Activated B cell treated with CpG ODN at 0.5 μM for 24 hours (primary cell): ENCODE data around the gene SLC22A1. TPM values are rescaled to one million over a fixed set of nuclear protein-coding genes. Genes with fewer than 3 reads are reported as not detected.
"Not testable (repeated sequence)": the region's sequence is repeated elsewhere in the genome, so short reads cannot be mapped to it uniquely, and the experiment has no call there.

Experiments
- ATAC-seq: fragments of 200-7000 bp; cut with Tn5 transposase; one replicate; pipeline ENCODE4 v1.10.0; 2021; ENCODE audit warnings: low read depth, mild to moderate bottlenecking, moderate library complexity
- CTCF ChIA-PET: fragments of 350-600 bp; sonication (Branson Sonifier 250); formaldehyde crosslinking; loops from one replicate; lab custom pipeline; 2021; ENCODE audit warnings: antibody characterized with exemption; lab: Charles Lee
- POLR2A ChIA-PET: fragments of 350-600 bp; sonication (Branson Sonifier 250); formaldehyde crosslinking; loops from one replicate; lab custom pipeline; 2021; ENCODE audit warnings: antibody characterized with exemption; lab: Charles Lee
- DNase-seq: peaks from one replicate; pipeline ENCODE4 v3.0.0; 2022
- H3K27ac Mint-ChIP-seq: one replicate; pipeline ENCODE4 v1.8.0; 2020; ENCODE audit warnings: mixed read lengths
- H3K27me3 Mint-ChIP-seq: one replicate; pipeline ENCODE4 v1.8.0; 2021; ENCODE audit warnings: mixed read lengths
- H3K36me3 Mint-ChIP-seq: one replicate; pipeline ENCODE4 v1.8.0; 2021; ENCODE audit warnings: low read depth, mixed read lengths
- H3K4me1 Mint-ChIP-seq: one replicate; pipeline ENCODE4 v1.8.0; 2021; ENCODE audit warnings: mixed read lengths
- H3K4me3 Mint-ChIP-seq: one replicate; pipeline ENCODE4 v1.8.0; 2020; ENCODE audit warnings: mild to moderate bottlenecking, mixed read lengths
- H3K9me3 Mint-ChIP-seq: one replicate; pipeline ENCODE4 v1.8.0; 2020; ENCODE audit warnings: mixed read lengths
- intact Hi-C: fragments of 100-400 bp; cut with micrococcal nuclease; formaldehyde crosslinking; loops from one replicate; pipeline ENCODE4 v1.15.1; 2024
- total RNA-seq: library from RNA; stranded (reverse); gene quantifications from 2 replicates; pipeline ENCODE4 v1.2.3, GENCODE V29; 2022
- TF ChIP-seq, protein P1 (sequence below): fragments of 200-600 bp; IDR thresholded peaks from one replicate; pipeline ENCODE4 v1.8.0; 2022; ENCODE audit warnings: antibody characterized with exemption, mild to moderate bottlenecking

SLC22A1 gene
- total RNA-seq, 1 donor from 2014 or later = 2.8 TPM

DNA sequence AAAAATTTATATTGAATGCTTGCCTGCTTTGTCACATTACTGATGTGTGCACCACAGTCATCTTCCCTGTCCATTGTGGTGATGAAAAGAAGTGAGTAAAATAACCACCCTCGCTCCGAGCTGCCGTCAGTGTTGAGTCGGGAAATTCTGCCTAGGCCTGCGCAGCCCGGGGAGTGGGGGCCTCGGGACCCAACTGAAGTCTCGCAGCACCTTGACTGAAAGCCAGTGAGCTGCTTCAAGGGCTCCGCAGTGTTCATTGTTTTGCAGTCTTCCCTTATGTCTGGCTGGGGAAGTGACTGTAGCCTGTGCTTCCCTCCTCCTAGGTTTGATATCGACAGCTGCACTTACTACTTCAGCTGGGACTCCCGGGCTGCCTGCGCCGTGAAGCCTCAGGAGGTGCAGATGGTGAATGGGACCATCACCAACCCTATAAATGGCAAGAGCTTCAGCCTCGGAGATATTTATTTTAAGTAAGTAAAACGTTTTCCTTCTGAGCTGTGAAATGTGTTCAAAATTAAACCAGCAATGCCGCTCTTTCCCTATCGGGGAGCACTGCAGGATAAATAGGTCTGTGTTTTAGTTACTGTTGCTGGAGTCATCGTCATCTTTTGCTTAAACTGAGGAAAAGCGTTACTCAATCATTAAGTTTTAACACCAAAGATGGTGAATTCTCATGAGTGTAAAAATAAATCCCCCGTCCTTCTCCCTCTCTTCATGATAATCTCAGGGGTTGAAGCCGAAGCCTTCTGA lies 32.7 kb upstream of the SLC22A1 start:
- no peaks in the 10 kb centered on the region for H3K4me1 Mint-ChIP-seq
- TF ChIP-seq, protein P1, sequence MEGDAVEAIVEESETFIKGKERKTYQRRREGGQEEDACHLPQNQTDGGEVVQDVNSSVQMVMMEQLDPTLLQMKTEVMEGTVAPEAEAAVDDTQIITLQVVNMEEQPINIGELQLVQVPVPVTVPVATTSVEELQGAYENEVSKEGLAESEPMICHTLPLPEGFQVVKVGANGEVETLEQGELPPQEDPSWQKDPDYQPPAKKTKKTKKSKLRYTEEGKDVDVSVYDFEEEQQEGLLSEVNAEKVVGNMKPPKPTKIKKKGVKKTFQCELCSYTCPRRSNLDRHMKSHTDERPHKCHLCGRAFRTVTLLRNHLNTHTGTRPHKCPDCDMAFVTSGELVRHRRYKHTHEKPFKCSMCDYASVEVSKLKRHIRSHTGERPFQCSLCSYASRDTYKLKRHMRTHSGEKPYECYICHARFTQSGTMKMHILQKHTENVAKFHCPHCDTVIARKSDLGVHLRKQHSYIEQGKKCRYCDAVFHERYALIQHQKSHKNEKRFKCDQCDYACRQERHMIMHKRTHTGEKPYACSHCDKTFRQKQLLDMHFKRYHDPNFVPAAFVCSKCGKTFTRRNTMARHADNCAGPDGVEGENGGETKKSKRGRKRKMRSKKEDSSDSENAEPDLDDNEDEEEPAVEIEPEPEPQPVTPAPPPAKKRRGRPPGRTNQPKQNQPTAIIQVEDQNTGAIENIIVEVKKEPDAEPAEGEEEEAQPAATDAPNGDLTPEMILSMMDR = no peak
- H3K9me3 Mint-ChIP-seq = no peaks in the 10 kb centered on the region
- CTCF ChIA-PET = interaction anchor here (0.9 to 2.0 kb wide), 2 partner anchors 12 to 225 kb away, joined by 4 to 6 read pairs; no protein-coding TSS in a partner anchor
- intact Hi-C loops = no loop called here
- no peaks in the 10 kb centered on the region for H3K27me3 Mint-ChIP-seq
- no peak overlapping the region for H3K4me3 Mint-ChIP-seq
- POLR2A ChIA-PET = no interaction called here
- H3K27ac Mint-ChIP-seq = no peak overlapping the region
- H3K36me3 Mint-ChIP-seq = peaks cover 88% of the 10 kb centered on the region
- no peak for DNase-seq
- no peak for ATAC-seq

DNA sequence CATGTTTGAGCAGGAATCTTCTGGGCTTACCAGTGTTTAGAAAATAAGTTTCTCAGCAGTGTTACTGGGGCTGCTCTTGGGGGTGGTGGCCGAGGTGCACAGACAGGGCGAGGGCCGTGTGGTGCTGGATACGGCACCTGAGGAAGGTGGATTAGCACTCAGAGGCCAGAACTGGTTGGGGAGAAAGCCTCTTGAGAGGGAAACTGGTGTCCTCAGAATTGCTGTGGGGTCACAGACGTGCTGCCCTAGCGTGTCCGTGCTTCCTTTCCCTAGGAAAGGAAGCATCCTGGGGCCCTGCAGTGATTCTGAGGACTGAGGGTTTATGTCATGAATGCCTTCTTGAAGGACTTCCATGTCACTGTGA lies 32.1 kb upstream of the SLC22A1 start:
- intact Hi-C loops = no loop called here
- Mint-ChIP-seq H3K27ac (no peak overlapping the region), H3K27me3 (no peaks in the 10 kb centered on the region), H3K9me3 (no peaks in the 10 kb centered on the region), H3K4me3 (no peak overlapping the region), H3K36me3 (peaks cover 88% of the 10 kb centered on the region), H3K4me1 (no peaks in the 10 kb centered on the region)
- ATAC-seq = no peak
- TF ChIP-seq, protein P1 = no peak
- ChIA-PET POLR2A (no interaction called here), CTCF (interaction anchor here (2.0 kb wide), 1 partner anchor 226 kb away, joined by 6 read pairs; no protein-coding TSS in a partner anchor)
- no peak for DNase-seq

DNA sequence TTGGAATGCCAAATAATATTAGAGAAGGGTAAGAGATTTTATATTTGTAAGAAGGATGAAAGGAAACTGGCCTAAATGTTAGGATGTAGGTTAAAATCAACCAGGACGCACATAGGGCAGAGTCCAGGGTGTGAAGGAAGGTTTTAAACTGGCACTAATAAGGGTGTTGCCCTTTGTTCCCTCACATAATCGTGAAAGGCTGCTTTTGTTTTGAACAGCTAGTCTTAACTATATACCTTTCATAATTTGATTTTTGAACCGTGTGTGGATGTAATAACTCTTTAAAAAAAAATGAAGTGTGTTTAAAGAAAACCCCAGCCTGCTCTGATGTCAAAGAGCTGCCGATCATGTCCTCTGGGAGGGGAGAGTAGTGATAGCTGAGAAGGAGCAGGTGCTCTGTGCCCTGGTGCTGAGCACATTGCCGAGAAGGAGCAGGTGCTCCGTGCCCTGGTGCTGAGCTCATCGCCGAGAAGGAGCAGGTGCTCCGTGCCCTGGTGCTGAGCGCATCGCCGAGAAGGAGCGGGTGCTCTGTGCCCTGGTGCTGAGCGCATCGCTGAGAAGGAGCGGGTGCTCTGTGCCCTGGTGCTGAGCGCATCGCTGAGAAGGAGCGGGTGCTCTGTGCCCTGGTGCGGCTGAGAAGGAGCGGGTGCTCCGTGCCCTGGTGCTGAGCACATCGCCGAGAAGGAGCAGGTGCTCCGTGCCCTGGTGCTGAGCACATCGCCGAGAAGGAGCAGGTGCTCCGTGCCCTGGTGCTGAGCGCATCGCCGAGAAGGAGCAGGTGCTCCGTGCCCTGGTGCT lies 31.0 kb upstream of the SLC22A1 start:
- intact Hi-C loops, ATAC-seq, H3K9me3 Mint-ChIP-seq, H3K27me3 Mint-ChIP-seq, H3K4me3 Mint-ChIP-seq, CTCF ChIA-PET, H3K27ac Mint-ChIP-seq, H3K4me1 Mint-ChIP-seq, DNase-seq, POLR2A ChIA-PET: not testable (repeated sequence)
- H3K36me3 Mint-ChIP-seq = peaks cover 86% of the 10 kb centered on the region

DNA sequence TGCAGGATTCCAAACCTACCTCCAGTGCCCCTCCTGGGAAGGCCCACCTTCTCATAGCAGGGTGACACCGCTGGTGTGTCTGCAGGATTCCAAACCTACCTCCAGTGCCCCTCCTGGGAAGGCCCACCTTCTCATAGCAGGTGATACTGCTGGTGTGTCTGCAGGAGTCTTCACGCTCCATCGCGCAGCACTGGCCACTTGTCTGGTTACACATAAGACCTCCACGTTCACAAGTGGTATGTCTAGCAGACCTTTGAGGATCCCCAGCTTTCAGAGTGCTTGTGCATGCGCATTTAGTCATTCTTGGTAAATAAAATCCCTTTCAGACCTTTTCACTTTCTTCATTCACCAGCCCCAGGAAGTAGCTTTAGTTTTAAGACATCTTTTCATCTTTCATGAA lies 29.4 kb upstream of the SLC22A1 start:
- not testable (repeated sequence) for H3K27ac Mint-ChIP-seq

DNA sequence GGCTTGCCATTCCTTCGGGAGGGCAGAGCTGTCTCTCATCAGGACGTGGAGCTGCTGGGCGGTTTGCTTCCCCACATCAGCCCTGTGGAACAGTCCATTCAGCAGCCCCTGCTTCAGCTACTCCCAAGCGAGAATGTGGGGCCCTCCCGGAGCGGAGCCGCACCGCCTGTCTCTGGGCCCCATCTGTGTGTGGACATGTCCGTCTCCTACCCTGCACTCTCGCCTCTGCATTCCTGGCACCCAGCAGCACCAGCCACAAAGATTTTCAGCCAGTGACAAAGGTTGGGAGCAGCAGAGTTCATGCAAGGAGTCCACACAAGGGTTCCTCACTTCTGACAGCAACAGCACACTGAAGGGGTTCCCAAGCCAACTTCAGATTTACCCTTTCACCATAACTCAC lies 29.0 kb upstream of the SLC22A1 start:
- no peak overlapping the region for H3K4me3 Mint-ChIP-seq
- POLR2A ChIA-PET = no interaction called here
- H3K27ac Mint-ChIP-seq = no peak overlapping the region
- peaks cover 89% of the 10 kb centered on the region for H3K36me3 Mint-ChIP-seq
- ATAC-seq = no peak
- no peak for DNase-seq
- H3K9me3 Mint-ChIP-seq = no peaks in the 10 kb centered on the region
- CTCF ChIA-PET = interaction anchor here (0.6 kb wide), 1 partner anchor 142 kb away, joined by 4 read pairs; no protein-coding TSS in a partner anchor
- H3K4me1 Mint-ChIP-seq = no peaks in the 10 kb centered on the region
- intact Hi-C loops = no loop called here
- no peaks in the 10 kb centered on the region for H3K27me3 Mint-ChIP-seq
- TF ChIP-seq, protein P1 = no peak

More for the DNA sequence above, 29.4 kb upstream of the SLC22A1 start:
- H3K4me1 Mint-ChIP-seq, H3K4me3 Mint-ChIP-seq, intact Hi-C loops, H3K9me3 Mint-ChIP-seq, DNase-seq, ATAC-seq, POLR2A ChIA-PET, H3K27me3 Mint-ChIP-seq: not testable (repeated sequence)
- H3K36me3 Mint-ChIP-seq = peaks cover 87% of the 10 kb centered on the region
- CTCF ChIA-PET = interaction anchor here (0.6 kb wide), 1 partner anchor 141 kb away, joined by 4 read pairs; no protein-coding TSS in a partner anchor

DNA sequence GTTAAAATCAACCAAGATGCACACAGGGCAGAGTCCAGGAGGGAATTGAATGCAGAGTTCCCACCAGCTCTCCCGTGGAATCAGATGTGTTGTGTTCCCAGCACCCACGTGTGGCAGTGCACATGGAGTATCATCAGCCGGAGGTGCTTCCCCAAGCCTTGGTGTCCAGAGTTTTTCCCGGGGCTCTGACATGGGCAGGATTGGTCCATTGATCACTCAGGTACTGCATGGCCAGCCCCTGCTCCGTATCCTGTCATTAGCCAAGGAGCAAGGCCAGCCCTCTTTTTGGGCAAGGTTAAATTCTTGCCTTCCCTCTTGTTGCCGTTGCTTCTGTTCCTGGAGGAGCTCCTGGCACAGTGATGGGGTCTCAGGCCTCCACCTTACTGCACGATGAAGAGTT lies 28.6 kb upstream of the SLC22A1 start:
- CTCF ChIA-PET = no interaction called here
- H3K36me3 Mint-ChIP-seq = peaks cover 90% of the 10 kb centered on the region
- TF ChIP-seq, protein P1 = no peak
- intact Hi-C loops = no loop called here
- DNase-seq (no peak), ATAC-seq (no peak)
- H3K4me1 Mint-ChIP-seq = no peaks in the 10 kb centered on the region
- no peaks in the 10 kb centered on the region for H3K9me3 Mint-ChIP-seq
- no peak overlapping the region for H3K4me3 Mint-ChIP-seq
- no peaks in the 10 kb centered on the region for H3K27me3 Mint-ChIP-seq
- POLR2A ChIA-PET = no interaction called here
- no peak overlapping the region for H3K27ac Mint-ChIP-seq
